CD4-positive, alpha-beta T cell treated with Interleukin-6 for 4 hours (primary cell): ENCODE data around the gene QSOX2.

Source experiments
- DNase-seq: peaks from one replicate; pipeline ENCODE4 v3.0.0-alpha.2; 2020; ENCODE audit warnings: mixed read lengths

The QSOX2 gene

DNA sequence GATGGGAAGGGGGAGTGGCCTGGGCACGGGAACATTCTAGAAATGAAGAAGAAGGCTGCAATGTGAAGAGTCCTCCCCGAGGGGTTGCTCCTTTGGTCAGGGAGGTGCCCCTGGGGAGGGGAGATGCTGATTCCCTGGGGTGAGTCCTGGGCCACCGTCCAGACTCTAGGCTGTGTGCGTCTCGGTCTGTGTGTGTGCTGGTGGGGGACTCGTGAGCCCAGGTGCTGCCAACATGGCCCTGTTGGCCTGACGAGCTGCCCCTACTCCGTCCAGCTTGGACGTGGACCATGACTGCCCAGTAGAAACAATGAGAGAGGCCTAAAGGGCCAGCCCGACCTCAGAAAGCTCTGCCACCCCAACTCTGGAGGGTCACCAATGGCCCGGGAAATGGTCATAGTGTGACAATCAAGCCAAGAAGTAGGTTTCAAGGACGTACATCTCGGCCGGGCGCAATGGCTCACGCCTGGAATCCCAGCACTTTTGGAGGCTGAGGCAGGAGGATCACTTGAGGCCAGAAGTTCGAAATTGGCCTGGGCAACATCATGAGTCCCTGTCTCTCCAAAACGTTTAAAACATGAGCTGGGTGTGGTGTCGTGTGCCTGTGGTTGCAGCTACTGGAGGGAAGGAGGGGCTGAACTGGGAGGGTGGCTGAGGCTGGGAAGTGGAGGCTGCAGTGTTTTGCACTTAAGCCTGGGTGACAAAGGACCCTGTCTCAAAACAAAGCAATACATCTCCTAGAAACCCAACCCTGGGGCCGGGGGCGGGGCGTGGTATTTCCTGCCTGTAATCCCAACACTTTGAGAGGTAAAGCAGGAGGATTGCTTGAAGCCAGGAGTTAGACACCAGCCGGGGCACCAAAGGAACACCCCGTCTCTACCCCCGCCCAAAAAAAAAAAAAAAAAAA is 57.7 kb downstream of the QSOX2 start:
- DNase-seq: no peak

DNA sequence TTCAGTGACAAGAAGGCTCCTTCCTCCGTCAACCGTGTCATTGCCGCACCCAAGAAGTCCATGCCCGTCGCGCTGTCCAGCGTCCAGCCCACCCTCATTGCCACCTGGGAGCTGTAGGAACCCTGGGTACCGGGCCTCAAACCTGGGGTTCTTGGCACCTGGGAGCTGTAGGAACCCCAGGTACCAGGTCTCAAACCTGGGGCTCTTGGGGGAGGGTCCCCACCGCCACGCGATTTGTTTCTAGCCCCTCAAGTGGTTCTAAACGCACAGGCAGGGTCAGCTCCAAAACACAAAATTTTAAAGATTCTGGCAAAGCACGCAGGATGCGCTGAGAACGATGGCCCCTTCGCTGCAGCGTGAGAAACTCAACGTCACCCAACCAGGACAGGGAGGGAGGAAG is 58.4 kb downstream of the QSOX2 start:
- no peak for DNase-seq

DNA sequence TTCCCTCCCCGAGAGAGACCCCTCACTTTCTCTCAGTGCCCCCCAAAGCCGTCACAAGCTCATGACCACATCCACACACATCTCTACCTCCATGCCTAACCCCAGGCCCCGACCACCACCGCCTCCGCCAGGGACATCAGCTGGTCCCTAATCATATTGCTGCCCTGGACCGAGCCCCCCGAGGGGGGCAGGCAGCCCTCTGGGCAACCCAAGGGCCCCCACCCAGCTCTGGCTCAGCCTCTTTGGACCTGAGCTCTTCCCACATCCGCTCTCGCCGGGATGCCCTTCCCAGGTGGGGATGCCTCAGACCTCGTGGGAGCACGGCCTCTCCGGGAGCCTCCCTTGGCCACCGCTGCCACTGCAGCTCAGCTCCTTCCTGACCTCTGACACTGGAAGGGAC is 59.2 kb downstream of the QSOX2 start:
- DNase-seq: no peak

DNA sequence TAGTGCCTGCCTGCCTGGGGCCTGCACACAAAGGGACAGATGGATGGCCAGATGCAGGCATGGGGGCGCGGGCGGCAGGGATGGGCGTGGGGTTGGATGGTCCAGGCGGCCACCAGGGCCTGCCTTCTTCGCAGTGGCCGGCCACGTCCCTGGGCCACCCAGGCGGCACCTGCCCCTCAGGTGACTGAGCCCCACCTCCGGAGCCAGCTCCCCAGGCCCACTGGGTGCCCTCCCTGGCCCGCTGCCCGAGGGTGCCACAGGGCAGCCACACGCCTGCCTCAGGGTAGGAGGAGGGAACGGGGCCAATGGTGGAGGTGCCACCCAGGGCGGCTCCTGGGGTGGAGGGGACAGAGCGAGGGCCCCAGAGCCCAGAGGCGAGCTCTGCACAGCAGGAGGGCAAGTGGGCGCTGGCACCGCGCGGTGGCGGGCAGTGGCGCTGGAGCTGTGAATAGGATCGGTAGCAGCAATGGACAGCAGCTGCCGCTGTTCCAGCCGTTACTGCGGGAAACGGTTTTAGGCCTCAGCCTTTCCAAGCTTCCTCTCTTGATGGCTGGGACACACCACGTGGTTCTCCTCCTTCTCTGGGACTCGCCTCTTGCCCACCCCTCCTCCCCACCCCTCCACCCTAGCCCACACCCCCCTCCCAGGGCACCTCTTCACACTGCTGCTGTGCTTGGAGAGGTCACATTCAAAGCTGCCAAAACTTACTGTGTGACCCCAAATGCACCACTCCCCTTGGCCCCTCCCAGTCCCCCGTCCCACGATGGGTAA is 59.8 kb downstream of the QSOX2 start:
- DNase-seq: no peak

- DNase-seq: no peak
Observed at GRCh38 chr9:136185066-136185465, 60.5 kb downstream of the QSOX2 start.

GRCh38 chr9:136182850-136183422 is 62.7 kb downstream of the QSOX2 start:
- no peak for DNase-seq

DNA sequence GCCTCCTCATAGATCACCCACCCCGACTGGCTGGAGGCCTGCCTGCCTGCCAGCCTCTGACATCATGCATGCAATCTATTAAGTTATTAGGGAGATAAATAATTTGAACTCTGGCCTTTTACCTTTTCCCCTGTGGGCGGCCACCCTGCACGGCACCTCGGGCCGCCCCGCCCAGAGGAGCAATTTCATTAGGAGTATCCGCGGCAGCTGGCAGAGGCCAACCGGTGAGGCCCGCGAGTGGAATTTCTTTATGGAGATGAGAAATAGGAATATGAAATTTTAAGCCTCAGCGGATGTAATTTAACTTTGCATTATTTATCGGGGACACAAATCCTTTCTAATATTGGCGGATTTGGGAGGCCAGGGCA is 63.2 kb downstream of the QSOX2 start:
- no peak for DNase-seq

- DNase-seq: no peak
Observed at GRCh38 chr9:136181784-136182419, 63.7 kb downstream of the QSOX2 start.

- no peak for DNase-seq
Observed at GRCh38 chr9:136180586-136180985, 65.0 kb downstream of the QSOX2 start.

GRCh38 chr9:136179761-136180160 is 65.9 kb downstream of the QSOX2 start:
- no peak for DNase-seq

GRCh38 chr9:136179101-136179616 is 66.5 kb downstream of the QSOX2 start:
- no peak for DNase-seq

DNA sequence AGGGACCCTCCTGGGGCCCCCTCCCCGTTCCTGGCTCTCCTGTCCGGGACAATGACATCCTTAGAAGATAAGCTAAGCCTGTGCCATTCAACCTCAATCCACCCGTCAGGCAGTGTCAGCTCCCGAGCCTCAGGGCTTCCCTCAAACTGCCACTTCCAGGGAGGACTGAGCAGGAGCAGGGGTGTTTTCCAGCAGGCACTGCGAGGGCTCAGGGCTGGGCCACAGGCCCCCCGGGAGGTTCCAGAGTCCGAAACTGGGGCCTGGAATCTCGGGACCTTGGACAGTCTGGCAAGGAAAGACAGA is 66.9 kb downstream of the QSOX2 start:
- DNase-seq: no peak

- no peak for DNase-seq
Observed at GRCh38 chr9:136178061-136178772, 67.4 kb downstream of the QSOX2 start.

DNA sequence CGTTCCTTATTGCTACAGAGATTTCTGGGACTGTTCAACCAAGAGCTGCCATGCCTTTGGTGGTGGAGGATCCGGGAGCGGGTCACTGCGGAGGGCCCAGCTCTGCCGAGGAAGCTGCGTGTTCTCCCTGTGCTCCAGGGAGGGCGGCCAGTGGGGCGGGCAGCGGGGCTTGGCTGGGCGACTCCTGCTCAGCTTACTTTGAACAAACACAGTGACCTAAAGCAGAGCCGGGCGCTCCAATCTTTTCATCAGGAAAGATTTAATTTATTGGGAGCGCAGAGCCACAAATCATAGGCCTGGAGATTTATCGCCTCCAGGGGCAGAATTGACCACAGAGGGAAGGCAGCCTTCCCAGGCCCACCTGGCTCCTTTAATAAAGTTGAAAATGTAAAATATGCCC is 68.4 kb downstream of the QSOX2 start:
- DNase-seq: no peak

- no peak for DNase-seq
Observed at GRCh38 chr9:136175616-136176197, 69.9 kb downstream of the QSOX2 start.

- DNase-seq: no peak
Observed at GRCh38 chr9:136174779-136175615, 70.6 kb downstream of the QSOX2 start.

GRCh38 chr9:136173648-136174290 is 71.8 kb downstream of the QSOX2 start:
- no peak for DNase-seq

DNA sequence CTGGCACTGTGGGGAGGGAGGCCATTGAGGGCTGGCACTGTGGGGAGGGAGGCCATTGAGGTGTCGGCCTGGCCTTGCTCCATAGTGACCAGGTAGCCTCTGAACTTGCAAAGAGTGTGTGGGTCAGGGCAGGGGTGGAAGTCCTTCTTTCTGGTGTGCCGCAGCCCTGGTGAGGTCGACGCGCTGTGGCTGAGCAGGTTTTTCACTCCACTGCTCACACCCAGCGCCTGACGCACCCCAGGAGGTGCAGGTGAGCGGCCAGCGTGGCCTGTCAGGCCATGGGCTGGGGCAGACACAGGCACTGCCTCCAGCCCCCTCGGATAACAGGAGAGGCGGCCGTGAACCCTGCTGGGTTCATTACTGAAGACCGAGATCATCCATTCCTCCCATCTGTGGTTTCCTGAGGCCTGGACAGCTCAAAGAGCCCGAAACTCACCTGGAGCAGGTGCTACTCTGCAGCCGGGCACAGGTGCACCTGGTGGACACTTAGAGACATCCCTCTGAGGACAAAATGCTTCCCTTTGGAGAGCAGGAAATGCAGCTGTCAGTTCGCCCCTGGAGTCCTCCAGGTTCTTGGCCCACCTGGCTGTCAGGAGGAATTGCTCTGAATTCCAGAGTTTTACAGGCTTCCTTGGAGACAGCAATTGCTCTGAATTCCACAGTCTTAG is 73.1 kb downstream of the QSOX2 start:
- no peak for DNase-seq

DNA sequence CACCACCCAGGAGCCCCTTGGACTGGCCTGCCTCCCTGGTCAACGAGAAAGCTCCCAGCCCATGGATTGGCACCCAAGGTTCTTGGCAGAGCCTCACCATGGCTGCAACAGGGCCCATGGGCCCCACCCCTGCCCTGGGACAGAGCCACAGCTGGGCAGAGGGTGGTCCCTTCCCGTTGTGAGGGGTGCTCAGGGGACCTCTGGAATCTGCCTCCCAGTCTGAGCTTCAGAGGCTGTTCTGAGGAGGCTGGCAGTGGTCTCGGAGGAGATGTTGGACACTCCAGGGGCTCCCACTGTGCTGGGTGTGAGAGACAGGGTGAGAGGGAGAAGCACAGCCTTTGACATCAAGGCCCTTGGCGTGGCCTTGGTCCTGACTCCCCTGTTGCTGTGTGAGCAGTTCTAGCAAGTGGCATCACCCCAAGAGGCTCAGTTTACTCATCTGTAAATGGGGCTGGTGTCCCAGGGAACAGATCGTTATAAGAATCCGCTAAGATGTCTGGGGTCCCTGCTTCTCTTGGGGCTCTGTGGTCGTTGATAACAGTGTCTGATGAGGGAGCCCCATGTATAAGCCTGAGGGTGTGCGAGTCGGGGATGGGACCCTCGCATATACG is 73.7 kb downstream of the QSOX2 start:
- no peak for DNase-seq
